Activated CD8-positive, alpha-beta memory T cell treated with anti-CD3 and anti-CD28 coated beads, Interleukin-2, amount 50 U/mL, for 48 hours (primary cell): ENCODE data around the gene TRAPPC10.

Experiments used
- DNase-seq: peaks from one replicate; pipeline ENCODE4 v3.0.0-alpha.2; 2020

The TRAPPC10 gene

DNA sequence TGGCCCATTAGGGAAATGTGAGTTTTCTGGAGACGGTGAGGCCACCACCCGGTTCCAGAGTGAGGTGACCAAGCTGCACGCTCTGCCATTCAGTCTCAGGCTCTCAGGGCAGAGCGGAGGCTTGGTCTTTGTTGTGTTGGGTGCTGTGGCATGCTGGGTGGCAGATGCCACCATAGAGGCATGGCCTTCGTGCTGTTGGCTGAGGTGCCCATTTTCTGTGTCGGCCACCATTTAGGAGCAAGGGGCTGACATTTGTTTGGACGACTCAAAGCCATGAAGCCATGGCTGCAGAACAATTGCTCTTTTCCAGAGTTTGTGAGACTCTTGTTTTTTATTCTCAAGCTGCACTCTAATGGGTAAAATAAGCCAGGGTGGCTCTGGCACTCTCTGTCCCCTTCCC, 58.3 kb downstream of the TRAPPC10 start:
- no peak for DNase-seq

DNA sequence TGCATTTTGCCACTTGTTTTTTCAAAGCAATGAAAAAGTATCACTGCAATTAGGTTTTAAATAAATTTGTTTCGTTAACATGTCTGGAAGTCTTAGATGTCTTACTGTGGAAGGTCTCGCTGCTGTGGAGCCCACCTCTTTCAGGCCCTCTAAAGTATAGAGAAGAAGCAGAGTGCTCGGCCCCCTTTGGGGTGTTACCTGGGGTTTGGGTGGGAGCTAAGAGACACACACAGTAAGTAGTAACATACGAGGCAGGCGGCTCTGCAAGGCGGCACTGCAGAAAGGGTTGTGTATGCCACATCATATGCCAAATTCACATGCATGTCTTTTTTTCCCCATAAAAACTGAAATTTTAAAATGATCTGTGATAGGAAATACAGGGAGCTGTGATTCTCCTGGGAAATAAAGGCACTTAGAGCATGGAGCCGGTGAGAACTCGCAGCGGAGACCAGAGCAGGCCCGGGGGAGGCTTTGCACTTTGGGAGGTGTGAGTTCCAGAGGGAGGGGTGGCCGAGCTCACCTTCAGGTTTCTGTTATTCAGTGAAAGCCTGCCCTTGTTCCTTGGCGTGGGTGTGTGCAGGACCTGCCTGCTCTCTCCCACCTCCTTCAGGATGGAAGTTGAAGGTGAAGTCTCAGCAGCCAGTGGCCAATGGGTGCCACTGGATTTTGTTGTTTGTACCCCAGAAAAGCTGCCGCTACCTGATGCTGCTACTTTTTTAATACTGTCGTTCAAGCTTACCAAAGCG, 59.4 kb downstream of the TRAPPC10 start:
- DNase-seq: no peak

DNA sequence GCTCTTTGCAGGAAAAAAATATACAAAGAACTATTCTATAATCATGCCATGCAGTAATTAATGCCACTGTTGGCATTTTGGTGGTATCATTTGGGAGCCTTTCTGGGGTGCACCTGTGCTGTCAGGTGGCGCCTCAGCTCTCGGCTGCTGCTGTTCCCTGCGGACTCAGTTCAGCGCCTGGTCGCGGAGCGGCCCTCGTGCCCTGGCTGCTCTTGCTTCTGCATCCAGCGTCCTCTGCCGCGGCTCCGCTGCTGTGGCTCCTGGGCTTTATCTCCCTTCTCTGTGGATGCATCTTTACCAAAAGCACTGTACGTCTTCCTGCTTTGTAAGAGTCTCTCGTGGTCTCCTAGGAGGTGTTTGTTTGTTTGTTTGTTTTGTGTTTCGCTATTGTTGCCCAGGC, 60.0 kb downstream of the TRAPPC10 start:
- DNase-seq: no peak

DNA sequence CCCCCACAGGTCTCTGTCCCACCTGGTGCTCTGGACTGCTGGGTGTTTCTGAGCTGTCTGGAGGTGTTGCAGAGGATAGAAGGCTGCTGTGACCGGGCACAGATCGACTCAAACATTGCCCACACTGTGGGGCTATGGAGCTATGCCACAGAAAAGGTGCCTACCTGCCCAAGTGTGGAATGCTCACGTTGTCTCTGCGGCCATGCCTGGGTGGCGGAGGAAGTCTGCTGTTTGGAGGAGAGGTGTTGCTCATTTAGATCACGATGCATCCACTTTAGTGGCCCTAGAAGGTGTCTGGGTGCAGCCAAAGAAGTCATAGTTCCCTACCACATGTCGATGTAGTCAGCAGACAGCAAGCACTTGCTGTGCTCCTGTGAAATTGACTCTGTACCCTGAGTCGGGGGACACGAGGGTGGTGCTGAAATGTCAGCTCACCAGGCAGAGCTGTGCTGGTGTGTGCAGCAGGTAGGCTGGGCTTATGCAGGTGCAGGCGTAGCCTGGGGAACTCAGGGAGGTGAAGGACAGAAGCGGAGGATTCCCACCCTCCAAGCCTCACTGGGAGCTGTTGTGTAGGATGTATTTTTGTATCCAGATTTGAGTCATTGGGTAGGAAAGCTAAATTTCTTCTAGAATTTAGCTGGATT, 62.3 kb downstream of the TRAPPC10 start:
- DNase-seq: no peak

DNA sequence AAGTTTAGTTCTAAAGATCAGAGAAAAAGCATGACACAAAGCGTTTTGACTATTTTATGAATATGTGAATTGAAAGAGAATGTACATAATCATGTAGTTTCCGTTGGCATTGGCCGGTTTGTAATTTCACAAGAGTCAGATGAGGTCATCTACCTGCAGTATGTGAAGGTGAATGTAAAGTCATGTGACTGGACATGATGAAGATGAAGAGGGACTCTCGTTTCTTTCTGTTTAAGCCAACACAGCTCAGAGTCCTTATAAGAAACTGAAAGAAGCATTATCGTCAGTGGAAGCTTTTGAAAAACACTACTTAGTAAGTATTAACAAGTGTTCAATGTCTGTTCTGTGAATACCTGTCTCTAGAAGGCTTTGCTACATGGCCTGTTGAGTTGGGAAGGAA, 64.2 kb downstream of the TRAPPC10 start:
- DNase-seq: no peak

DNA sequence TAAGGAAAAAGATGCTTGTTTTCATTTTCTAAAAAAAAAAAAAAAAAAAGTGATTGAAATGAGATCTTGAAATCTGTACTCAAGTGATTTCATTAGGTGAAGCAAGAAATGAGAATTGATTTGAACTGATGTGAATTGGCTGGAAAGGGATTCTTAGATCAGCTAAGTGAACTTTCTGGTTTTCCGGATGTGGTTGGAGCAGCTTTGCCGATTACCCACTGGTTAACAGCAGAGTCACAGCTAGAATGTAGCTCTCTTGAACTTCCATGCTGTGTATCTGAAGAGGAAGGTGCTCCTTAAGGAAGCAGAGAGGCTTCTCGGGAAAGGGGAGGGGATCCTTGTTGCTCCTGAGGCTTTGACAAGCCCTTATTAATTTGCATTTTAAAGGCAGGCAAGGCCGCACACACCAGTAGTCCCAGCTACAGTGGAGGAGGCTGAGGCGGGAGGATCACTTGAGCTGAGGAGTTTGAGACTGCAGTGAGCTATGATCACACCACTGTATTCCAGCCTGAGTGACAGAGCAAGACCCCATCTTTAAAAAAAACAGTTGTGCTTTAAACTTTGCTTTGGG, 66.4 kb downstream of the TRAPPC10 start:
- DNase-seq: no peak

DNA sequence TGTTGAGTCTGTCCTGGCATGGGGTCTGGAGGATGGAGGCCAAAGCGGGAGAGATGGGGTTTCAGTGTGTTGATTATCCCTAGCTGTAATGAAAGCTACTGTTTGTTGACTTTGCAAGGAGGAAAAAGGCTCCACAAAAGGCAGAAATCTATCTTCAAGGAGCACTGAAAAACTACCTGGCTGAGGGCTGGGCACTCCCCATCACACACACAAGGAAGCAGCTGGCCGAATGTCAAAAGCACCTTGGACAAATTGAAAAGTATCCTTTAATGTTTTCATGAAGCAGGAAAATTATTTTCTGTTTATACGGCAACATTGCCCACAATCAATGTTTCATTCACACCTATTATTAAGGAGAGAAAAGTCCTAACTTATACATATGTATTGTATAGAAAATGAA, 67.3 kb downstream of the TRAPPC10 start:
- DNase-seq: no peak

DNA sequence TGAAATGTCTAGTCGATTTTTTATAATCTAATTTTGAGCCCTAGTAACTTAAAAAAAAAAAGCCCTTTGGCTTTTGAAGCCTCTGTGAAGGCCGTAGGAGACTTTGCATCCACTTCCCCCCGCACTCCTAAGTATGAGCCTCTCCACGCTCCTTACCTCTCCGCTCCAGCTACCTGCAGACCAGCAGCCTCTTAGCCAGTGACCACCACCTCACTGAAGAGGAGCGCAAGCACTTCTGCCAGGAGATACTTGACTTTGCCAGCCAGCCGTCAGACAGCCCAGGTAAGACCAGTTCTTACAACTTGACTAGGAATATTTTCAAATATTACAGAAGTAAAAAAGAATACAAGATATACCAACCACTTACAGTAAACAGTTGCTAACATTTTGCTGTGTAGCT, 67.7 kb downstream of the TRAPPC10 start:
- DNase-seq: no peak

DNA sequence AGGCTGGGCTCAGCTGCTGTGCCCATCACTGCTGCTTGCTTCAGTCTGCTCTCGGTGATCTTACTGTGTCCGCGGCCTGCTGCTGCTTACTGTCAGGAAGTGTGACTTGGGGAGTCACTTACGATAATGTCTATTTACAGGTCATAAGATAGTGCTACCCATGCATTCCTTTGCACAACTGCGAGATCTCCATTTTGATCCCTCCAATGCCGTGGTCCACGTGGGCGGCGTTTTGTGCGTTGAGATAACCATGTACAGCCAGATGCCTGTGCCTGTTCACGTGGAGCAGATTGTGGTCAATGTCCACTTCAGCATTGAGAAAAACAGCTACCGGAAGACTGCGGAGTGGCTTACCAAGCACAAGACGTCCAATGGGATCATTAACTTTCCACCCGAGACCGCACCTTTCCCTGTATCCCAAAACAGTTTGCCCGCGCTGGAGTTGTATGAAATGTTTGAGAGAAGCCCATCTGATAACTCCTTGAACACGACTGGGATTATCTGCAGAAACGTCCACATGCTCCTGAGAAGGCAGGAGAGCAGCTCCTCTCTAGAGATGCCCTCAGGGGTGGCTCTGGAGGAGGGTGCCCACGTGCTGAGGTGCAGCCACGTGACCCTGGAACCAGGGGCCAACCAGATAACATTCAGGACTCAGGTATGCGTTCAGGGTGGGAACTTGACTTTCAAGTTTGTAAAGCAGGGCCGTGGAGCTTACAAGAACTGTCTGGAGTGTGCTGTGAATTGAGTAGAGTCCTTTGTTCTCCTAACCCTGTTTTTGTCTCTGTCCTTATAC, 70.7 kb downstream of the TRAPPC10 start:
- DNase-seq: peak; percentile 59

DNA sequence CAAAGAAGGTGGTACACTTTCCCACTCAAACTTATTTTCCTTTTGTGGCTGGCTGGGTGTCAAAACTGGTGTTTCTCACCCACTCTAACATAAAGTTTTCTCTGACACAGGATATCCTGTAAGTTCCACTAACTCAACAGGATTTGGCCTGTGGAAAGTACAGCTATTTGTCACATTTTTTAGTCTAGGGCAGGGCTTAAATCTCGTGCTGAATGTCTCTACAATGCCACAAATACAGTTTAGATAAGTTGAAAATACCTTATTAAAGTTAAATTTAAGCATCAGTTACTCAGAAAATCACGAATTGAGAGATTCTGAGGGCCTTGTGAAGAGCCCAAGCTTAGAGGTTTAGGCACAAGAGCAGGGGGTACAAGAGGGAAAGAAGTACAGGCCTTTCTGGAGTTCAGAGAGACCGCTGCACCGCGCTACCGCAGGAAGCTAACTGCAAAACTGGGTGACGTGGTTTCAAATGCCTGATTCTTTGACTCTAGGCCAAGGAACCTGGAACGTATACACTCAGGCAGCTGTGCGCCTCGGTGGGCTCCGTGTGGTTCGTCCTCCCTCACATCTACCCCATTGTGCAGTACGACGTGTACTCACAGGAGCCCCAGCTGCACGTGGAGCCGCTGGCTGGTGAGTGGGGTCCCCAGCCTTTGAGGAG, 71.7 kb downstream of the TRAPPC10 start:
- DNase-seq: peak; percentile 78

DNA sequence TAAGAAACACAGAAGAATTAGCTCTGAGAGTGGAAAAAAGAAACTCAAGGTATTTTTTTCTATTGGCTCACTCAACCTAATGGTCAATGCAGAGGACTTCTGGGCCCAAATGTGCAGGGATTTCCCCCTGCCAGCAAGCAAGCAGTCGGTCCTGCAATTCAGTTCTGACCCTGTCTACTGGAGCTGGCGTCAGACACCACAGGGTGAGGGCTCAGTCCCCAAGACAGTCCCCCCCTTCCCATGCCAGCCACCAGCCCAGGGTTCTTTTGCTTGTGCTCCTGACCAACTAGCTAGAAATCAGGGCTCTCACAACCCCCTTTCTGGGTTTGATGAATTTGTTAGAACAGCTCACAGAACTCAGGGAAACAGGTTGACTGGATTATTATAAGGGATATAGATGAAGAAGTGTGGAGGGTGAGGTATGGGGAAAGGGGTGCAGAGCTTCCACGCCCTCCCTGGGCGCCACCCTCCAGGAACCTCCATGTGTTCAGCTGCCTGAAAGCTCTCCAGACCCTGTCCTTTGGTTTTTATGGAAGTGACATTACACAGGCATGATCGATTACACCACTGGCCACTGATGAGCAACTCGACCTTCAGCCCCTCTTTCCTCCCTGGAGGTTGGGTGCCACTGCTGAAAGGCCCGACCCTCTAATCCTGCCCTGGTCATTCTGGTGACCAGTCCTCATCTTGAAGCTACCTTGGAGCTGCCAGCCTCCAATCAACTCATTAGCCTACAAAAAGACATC, 72.6 kb downstream of the TRAPPC10 start:
- peak; percentile 57 for DNase-seq

DNA sequence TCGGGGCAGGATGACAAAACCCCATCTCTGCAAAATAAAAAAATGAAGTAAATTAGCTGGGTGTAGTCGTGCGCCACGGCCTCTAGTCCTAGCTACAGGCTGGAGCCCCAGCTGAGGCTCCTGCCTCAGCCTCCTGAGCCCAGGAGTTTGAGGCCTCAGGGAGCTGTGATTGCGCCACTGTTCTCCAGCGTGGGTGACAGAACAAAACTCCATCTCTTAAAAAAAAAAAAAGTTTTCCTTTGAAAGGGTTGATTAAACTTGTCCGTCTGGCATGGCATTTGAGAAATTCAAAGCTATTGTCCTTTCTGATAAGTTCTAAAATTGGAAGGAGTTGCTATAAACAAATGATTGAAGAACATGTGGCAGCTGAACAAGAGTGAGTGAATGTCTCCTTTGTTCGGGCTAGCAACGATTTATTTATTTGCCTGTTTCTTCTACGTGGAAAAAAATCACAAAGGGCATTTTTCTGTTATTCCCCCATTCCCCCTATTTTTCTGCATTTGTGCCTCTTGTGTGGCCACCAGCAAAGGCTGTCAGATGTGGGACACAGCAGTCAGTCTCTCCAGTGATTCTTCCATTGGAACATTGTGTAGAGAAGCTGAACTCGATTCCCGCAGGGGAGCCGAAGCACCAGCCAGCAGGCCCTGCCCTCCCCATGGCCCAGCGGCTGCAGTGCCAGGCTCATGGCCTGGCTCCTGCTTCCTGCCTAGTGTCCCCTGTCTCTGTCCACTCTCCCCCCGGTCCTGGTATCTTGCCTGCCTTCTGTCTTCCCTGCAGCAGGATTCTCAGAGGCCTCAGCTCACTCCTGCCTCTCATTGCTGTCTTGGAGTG, 73.6 kb downstream of the TRAPPC10 start:
- DNase-seq: peak; percentile 48

DNA sequence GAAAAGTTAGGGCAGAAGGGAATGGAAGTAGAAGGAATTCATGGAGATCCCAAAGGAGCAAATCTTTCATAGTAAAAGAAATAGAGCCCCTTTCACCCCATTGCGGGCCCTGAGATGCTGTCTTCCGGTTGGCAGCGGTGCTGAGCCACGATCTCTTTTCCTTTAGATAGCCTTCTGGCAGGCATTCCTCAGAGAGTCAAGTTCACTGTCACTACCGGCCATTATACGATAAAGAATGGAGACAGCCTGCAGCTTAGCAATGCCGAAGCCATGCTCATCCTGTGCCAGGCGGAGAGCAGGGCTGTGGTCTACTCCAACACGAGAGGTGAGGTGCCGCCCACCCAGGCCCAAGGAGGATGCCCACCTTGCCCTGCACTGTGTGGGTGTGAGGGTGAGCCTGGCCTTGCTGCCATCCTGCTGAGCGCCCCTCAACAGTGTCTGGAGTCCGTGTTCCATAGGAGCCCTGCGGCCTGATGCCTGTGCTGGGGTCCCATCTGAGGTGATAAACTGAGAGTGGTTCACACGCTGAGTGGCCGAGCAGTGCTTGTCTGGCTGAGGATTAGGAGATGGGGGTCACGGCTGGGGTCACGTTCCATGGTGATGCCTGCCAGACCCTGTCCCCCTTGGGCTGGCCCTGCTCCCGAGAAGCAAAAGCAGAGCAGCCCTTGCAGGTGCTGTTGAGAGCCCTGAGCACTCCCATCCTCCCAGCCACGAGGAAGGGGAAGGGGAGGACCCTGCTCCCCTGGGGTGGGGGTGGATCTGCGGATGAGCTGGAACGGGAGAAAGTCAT, 74.7 kb downstream of the TRAPPC10 start:
- peak; percentile 53 for DNase-seq

DNA sequence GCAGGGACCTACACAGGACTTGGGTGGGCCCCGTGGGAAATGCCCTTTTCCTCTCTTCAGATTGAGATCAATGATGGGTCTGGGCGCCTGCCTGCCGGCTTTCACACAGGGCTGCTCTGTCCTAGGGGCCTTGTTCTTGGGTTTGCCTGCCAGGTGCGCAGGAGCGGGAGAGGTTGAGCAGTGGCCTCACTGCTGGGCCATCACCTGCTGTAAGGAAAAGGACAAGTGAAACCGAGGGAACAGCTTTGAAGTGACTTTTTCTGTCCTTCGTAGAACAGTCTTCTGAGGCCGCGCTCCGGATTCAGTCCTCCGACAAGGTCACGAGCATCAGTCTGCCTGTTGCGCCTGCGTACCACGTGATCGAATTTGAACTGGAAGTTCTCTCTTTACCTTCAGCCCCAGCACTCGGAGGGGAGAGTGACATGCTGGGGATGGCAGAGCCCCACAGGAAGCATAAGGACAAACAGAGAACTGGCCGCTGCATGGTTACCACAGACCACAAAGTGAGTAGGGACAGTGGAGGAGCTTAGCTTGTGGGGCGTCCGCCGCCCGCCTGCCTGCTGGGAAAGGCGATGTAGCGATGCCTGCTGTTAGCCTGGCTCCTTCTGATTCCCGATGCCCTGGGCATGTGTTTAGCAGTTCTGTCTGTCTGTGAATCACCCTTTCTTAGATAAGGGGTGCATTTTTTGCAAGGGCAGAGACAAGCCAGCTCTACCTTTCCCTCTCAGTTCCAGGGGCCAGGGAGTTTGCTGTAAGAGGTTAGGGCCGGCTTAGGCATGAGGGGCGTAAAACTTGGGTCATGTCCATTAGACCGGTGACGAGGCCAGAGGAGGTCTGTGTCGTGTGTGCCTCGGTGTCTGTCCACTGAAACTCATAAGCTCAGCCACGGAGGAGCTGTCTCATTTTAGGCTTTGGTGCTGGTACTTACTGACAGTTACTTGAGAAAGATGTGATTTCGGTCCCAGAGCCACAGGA, 75.6 kb downstream of the TRAPPC10 start:
- DNase-seq: peak; percentile 54

DNA sequence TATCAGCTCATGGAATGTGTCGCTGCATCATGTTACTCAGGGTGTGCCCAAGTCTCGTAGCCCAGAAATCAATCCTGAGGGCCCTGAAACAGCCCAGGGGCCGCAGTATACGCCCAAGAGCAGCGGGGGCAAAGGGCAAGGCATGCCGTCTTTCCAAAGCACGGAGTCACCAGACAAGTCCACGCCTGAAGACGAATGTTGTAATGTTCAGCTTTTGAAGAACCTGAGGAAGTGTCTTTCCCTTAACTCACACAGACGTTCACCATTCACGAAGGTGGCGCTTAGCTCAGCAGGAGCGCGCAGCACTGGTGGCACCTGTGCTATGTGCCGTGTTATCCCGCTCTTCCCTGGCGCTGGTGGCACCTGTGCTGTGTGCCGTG, 76.3 kb downstream of the TRAPPC10 start:
- peak; percentile 38 for DNase-seq

DNA sequence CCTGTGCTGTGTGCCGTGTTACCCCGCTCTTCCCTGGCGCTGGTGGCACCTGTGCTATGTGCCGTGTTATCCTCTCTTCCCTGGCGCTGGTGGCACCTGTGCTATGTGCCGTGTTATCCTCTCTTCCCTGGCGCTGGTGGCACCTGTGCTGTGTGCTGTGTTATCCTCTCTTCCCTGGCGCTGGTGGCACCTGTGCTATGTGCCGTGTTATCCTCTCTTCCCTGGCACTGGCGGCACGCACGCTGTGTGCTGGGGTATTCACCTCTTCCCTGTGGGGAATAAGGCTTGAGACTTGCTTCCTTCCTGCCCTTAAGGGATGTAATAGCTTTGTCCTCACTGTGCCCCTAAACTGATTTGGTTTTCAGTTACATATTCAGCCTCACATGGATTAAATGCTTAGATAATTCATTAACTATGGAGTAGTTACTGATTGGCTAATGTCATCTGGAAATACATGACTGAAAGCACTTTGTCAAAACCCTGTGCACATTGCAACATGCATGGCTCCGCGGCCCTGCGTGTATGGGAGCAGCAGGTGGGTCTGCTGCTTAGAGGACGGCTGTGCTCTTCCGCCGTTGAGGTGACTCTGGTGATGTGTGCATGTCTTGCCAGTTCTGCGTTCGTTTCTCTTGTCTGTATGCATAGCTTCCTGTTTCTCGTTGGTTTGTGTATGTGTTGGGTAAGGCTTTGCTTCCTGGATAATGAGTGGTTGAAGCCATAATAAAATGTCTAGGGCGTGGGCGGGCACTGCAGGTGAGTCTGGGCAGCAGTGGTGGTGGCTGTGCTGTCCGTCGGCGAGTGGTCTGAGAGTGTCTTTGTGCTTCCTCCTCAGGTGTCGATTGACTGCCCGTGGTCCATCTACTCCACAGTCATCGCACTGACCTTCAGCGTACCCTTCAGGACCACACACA, 77.1 kb downstream of the TRAPPC10 start:
- DNase-seq: peak; percentile 56

DNA sequence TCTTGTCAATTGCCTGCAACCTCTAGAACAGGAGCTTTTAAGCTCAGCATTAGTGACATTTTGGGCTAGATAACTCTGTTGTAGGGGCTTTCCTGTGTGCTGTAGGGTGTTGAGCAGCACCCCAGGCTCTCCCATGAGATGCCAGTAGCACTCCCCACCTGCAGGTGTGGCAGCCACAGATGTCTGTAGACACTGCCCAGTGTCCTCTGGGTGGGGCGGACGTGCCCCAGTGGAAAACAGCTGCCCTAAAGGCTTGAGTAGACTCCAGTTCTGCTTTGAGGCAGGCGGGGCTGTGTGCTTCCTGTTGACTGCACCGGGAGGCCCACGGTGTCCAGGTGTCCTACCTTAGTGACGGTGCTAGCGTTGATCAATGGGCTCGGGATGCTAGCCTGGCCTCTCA, 78.2 kb downstream of the TRAPPC10 start:
- peak; percentile 52 for DNase-seq

DNA sequence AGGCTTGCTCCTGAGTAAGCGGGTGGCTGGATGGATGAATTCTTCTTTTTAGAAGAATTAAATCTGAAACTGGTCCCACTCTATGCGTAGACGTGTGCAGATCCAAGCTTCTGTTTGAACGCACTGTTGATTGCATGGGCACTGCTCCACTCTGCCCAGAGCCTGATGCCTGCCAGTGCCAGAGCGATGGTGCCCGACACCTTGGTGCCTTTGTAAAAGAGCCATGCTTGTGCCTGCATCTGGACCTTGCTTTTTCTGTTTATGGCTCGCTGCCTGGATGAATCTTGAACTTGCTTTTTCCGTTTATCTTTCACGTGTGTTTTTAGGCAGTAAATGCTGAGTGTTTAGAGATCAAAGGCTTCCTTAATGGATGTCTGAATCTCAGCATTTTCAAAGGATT, 80.1 kb downstream of the TRAPPC10 start:
- peak; percentile 40 for DNase-seq
